Skeletal muscle satellite cell (primary cell): Measurements from ENCODE around the gene KRT7.

Experiments used
- H3K27me3 ChIP-seq: 2 replicates; pipeline ENCODE4 v1.7.0; 2013; ENCODE audit warnings: low read length; ENCODE audit not compliant: control insufficient read depth, insufficient read depth
- H3K36me3 ChIP-seq: 2 replicates; pipeline ENCODE4 v1.7.0; 2013; ENCODE audit warnings: mild to moderate bottlenecking, control low read depth, low read length; ENCODE audit not compliant: insufficient read depth
- H3K4me1 ChIP-seq: 2 replicates; pipeline ENCODE4 v1.7.0; 2013; ENCODE audit warnings: low read length; ENCODE audit not compliant: control insufficient read depth, insufficient read depth
- H3K4me2 ChIP-seq: 2 replicates; pipeline ENCODE4 v1.7.0; 2013; ENCODE audit warnings: mild to moderate bottlenecking, low read length
- H3K4me3 ChIP-seq: 2 replicates; pipeline ENCODE4 v1.7.0; 2013; ENCODE audit warnings: low read length
- H3K9ac ChIP-seq: 2 replicates; pipeline ENCODE4 v1.7.0; 2013; ENCODE audit warnings: mild to moderate bottlenecking, low read depth, low read length, moderate library complexity
- H3K9me3 ChIP-seq: replicated peaks from 2 replicates; pipeline ENCODE4 v1.7.0; 2013; ENCODE audit warnings: mild to moderate bottlenecking, control low read depth, low read length

The KRT7 gene

GRCh38 chr12:52259657-52260243 lies 26.7 kb downstream of the KRT7 start:
- H3K4me3 ChIP-seq = no peak overlapping the region
- H3K9me3 ChIP-seq = no peaks in the 10 kb centered on the region
- H3K4me2 ChIP-seq = no peak overlapping the region
- H3K27me3 ChIP-seq = no peaks in the 10 kb centered on the region
- peak overlapping the region; percentile 17 for H3K9ac ChIP-seq
- peaks cover 25% of the 10 kb centered on the region for H3K4me1 ChIP-seq
- no peaks in the 10 kb centered on the region for H3K36me3 ChIP-seq

- H3K4me1 ChIP-seq = peaks cover 25% of the 10 kb centered on the region
- peak overlapping the region; percentile 17 for H3K9ac ChIP-seq
- H3K27me3 ChIP-seq = no peaks in the 10 kb centered on the region
- no peak overlapping the region for H3K4me3 ChIP-seq
- H3K9me3 ChIP-seq = no peaks in the 10 kb centered on the region
- H3K4me2 ChIP-seq = peak overlapping the region; percentile 10
- H3K36me3 ChIP-seq = no peaks in the 10 kb centered on the region
These were observed 27.5 kb downstream of the KRT7 start for GRCh38 chr12:52260361-52261207.

- Histone ChIP-seq H3K9ac (no peak overlapping the region), H3K27me3 (no peaks in the 10 kb centered on the region), H3K4me3 (no peak overlapping the region), H3K9me3 (no peaks in the 10 kb centered on the region), H3K4me1 (peaks cover 25% of the 10 kb centered on the region), H3K4me2 (no peak overlapping the region), H3K36me3 (no peaks in the 10 kb centered on the region)
These were observed 28.1 kb downstream of the KRT7 start for GRCh38 chr12:52261208-52261484.

GRCh38 chr12:52262286-52262685 lies 29.2 kb downstream of the KRT7 start:
- Histone ChIP-seq H3K4me2 (no peak overlapping the region), H3K4me3 (no peak overlapping the region), H3K4me1 (peaks cover 25% of the 10 kb centered on the region), H3K9ac (no peak overlapping the region), H3K36me3 (no peaks in the 10 kb centered on the region), H3K27me3 (no peaks in the 10 kb centered on the region), H3K9me3 (no peaks in the 10 kb centered on the region)

- H3K36me3 ChIP-seq = no peaks in the 10 kb centered on the region
- no peaks in the 10 kb centered on the region for H3K27me3 ChIP-seq
- no peaks in the 10 kb centered on the region for H3K9me3 ChIP-seq
- no peak overlapping the region for H3K4me2 ChIP-seq
- H3K4me3 ChIP-seq = no peak overlapping the region
- peaks cover 32% of the 10 kb centered on the region for H3K4me1 ChIP-seq
- no peak overlapping the region for H3K9ac ChIP-seq
These were observed 30.9 kb downstream of the KRT7 start for GRCh38 chr12:52263761-52264434.

GRCh38 chr12:52264435-52264825 lies 31.4 kb downstream of the KRT7 start:
- no peaks in the 10 kb centered on the region for H3K27me3 ChIP-seq
- H3K4me3 ChIP-seq = no peak overlapping the region
- H3K9me3 ChIP-seq = no peaks in the 10 kb centered on the region
- no peak overlapping the region for H3K4me2 ChIP-seq
- no peaks in the 10 kb centered on the region for H3K36me3 ChIP-seq
- peaks cover 28% of the 10 kb centered on the region for H3K4me1 ChIP-seq
- H3K9ac ChIP-seq = no peak overlapping the region

- no peak overlapping the region for H3K4me3 ChIP-seq
- H3K9ac ChIP-seq = no peak overlapping the region
- no peaks in the 10 kb centered on the region for H3K36me3 ChIP-seq
- no peaks in the 10 kb centered on the region for H3K9me3 ChIP-seq
- peaks cover 7% of the 10 kb centered on the region for H3K4me1 ChIP-seq
- no peaks in the 10 kb centered on the region for H3K27me3 ChIP-seq
- no peak overlapping the region for H3K4me2 ChIP-seq
These were observed 33.5 kb downstream of the KRT7 start for GRCh38 chr12:52266514-52266913.

- Histone ChIP-seq H3K4me1 (peaks cover 7% of the 10 kb centered on the region), H3K9ac (no peak overlapping the region), H3K4me3 (no peak overlapping the region), H3K4me2 (no peak overlapping the region), H3K9me3 (no peaks in the 10 kb centered on the region), H3K36me3 (no peaks in the 10 kb centered on the region), H3K27me3 (no peaks in the 10 kb centered on the region)
These were observed 34.2 kb downstream of the KRT7 start for GRCh38 chr12:52267266-52267665.

- H3K4me3 ChIP-seq = no peak overlapping the region
- H3K9ac ChIP-seq = no peak overlapping the region
- no peaks in the 10 kb centered on the region for H3K9me3 ChIP-seq
- peaks cover 7% of the 10 kb centered on the region for H3K4me1 ChIP-seq
- no peaks in the 10 kb centered on the region for H3K36me3 ChIP-seq
- H3K27me3 ChIP-seq = no peaks in the 10 kb centered on the region
- H3K4me2 ChIP-seq = no peak overlapping the region
These were observed 34.7 kb downstream of the KRT7 start for GRCh38 chr12:52267699-52268098.

- Histone ChIP-seq H3K27me3 (no peaks in the 10 kb centered on the region), H3K4me1 (peaks cover 7% of the 10 kb centered on the region), H3K4me3 (no peak overlapping the region), H3K9ac (no peak overlapping the region), H3K9me3 (no peaks in the 10 kb centered on the region), H3K4me2 (no peak overlapping the region), H3K36me3 (no peaks in the 10 kb centered on the region)
These were observed 35.2 kb downstream of the KRT7 start for GRCh38 chr12:52268212-52268611.

GRCh38 chr12:52270541-52271070 lies 37.6 kb downstream of the KRT7 start:
- Histone ChIP-seq H3K4me1 (peaks cover 7% of the 10 kb centered on the region), H3K9me3 (no peaks in the 10 kb centered on the region), H3K9ac (no peak overlapping the region), H3K4me3 (no peak overlapping the region), H3K4me2 (no peak overlapping the region), H3K36me3 (no peaks in the 10 kb centered on the region), H3K27me3 (no peaks in the 10 kb centered on the region)
